ENCODE data around the gene GSX1. TPM values are rescaled to one million over a fixed set of nuclear protein-coding genes. Genes with fewer than 3 reads are reported as not detected.
"Not testable (repeated sequence)": the region's sequence is repeated elsewhere in the genome, so short reads cannot be mapped to it uniquely, and the experiment has no call there.

Gene GSX1
- total and polyA plus RNA-seq, 4 donors = not detected

- TF ChIP-seq, protein P1, sequence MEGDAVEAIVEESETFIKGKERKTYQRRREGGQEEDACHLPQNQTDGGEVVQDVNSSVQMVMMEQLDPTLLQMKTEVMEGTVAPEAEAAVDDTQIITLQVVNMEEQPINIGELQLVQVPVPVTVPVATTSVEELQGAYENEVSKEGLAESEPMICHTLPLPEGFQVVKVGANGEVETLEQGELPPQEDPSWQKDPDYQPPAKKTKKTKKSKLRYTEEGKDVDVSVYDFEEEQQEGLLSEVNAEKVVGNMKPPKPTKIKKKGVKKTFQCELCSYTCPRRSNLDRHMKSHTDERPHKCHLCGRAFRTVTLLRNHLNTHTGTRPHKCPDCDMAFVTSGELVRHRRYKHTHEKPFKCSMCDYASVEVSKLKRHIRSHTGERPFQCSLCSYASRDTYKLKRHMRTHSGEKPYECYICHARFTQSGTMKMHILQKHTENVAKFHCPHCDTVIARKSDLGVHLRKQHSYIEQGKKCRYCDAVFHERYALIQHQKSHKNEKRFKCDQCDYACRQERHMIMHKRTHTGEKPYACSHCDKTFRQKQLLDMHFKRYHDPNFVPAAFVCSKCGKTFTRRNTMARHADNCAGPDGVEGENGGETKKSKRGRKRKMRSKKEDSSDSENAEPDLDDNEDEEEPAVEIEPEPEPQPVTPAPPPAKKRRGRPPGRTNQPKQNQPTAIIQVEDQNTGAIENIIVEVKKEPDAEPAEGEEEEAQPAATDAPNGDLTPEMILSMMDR (IDR thresholded peaks at IDR 0.05; ENCODE audit: low read depth, low read length, missing input control) = no peak
Measured at GRCh38 chr13:27744801-27745200, 47.5 kb upstream of the GSX1 start (continued).

DNA sequence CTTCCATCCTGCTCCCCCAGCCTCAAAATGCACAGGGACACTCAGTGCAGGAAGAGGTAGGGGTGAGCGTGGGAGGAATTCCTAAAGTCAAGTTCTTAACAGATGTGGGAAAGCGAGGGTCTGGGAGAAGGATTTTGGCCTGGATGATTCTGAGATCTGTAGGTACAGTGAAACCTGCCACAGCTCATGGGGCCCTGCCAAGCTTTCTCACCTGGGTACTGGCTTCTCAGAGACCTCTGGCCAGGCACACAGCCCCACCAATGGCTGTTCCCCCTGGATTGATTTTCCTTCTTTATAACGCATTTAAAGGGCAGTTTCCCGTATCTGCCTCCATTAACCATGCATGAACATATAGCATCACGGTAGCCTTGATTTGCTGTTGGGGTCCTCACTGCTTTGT lies 47.0 kb upstream of the GSX1 start:
- no peak overlapping the region for H3K9ac ChIP-seq (ENCODE audit: low read depth in 1 of 2, low read length in 2 of 2)
- DNase-seq (ENCODE audit: low spot score) = no peak
- 91% methylated on average over 5 of the region's 5 CpGs for WGBS
- H3K4me1 ChIP-seq (ENCODE audit: control insufficient read depth in 4 of 4, insufficient read depth in 4 of 4, low read length in 3 of 4) = no peaks in the 10 kb centered on the region
- peaks cover 0 to 4% (median 0%) of the 10 kb centered on the region in 4 donors for H3K27me3 ChIP-seq (ENCODE audit: control insufficient read depth in 4 of 4, insufficient read depth in 4 of 4, low read length in 3 of 4)
- no peak overlapping the region for H3K27ac ChIP-seq (ENCODE audit: low read depth in 1 of 2, low read length in 2 of 2)
- H3K36me3 ChIP-seq (ENCODE audit: control insufficient read depth in 4 of 4, insufficient read depth in 3 of 4, low read depth in 1 of 4, low read length in 3 of 4) = no peaks in the 10 kb centered on the region
- no peak overlapping the region for H3K4me3 ChIP-seq (ENCODE audit: low read depth in 1 of 3, low read length in 3 of 3)
- peaks cover 0 to 3% (median 0%) of the 10 kb centered on the region in 4 donors for H3K9me3 ChIP-seq (ENCODE audit: control insufficient read depth in 4 of 4, low read length in 3 of 4)
- TF ChIP-seq NR2F2 (IDR thresholded peaks at IDR 0.05) (no peak), SP1 (IDR thresholded peaks at IDR 0.05) (no peak), YY1 (IDR thresholded peaks at IDR 0.05) (no peak), ZBTB33 (IDR thresholded peaks at IDR 0.05) (no peak), RXRA (IDR thresholded peaks at IDR 0.05) (no peak), HNF4A (conservative IDR thresholded peaks at IDR 0.05) (no peak), TAF1 (conservative IDR thresholded peaks at IDR 0.05) (no peak), JUND (IDR thresholded peaks at IDR 0.05) (no peak), EGR1 (IDR thresholded peaks at IDR 0.05; ENCODE audit: low read depth in 2 of 2) (no peak), FOXA1 (IDR thresholded peaks at IDR 0.05) (no peak), FOXA2 (IDR thresholded peaks at IDR 0.05) (no peak), ATF3 (IDR thresholded peaks at IDR 0.05) (no peak), GABPA (IDR thresholded peaks at IDR 0.05 in 1 of 2, conservative IDR thresholded peaks at IDR 0.05 in 1 of 2) (no peak)
- TF ChIP-seq, protein P2, sequence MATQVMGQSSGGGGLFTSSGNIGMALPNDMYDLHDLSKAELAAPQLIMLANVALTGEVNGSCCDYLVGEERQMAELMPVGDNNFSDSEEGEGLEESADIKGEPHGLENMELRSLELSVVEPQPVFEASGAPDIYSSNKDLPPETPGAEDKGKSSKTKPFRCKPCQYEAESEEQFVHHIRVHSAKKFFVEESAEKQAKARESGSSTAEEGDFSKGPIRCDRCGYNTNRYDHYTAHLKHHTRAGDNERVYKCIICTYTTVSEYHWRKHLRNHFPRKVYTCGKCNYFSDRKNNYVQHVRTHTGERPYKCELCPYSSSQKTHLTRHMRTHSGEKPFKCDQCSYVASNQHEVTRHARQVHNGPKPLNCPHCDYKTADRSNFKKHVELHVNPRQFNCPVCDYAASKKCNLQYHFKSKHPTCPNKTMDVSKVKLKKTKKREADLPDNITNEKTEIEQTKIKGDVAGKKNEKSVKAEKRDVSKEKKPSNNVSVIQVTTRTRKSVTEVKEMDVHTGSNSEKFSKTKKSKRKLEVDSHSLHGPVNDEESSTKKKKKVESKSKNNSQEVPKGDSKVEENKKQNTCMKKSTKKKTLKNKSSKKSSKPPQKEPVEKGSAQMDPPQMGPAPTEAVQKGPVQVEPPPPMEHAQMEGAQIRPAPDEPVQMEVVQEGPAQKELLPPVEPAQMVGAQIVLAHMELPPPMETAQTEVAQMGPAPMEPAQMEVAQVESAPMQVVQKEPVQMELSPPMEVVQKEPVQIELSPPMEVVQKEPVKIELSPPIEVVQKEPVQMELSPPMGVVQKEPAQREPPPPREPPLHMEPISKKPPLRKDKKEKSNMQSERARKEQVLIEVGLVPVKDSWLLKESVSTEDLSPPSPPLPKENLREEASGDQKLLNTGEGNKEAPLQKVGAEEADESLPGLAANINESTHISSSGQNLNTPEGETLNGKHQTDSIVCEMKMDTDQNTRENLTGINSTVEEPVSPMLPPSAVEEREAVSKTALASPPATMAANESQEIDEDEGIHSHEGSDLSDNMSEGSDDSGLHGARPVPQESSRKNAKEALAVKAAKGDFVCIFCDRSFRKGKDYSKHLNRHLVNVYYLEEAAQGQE (IDR thresholded peaks at IDR 0.05) = no peak
- TF ChIP-seq, protein P1 (IDR thresholded peaks at IDR 0.05; ENCODE audit: low read depth, low read length, missing input control) = no peak
- TF ChIP-seq, protein P3, sequence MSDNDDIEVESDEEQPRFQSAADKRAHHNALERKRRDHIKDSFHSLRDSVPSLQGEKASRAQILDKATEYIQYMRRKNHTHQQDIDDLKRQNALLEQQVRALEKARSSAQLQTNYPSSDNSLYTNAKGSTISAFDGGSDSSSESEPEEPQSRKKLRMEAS (IDR thresholded peaks at IDR 0.05) = no peak

DNA sequence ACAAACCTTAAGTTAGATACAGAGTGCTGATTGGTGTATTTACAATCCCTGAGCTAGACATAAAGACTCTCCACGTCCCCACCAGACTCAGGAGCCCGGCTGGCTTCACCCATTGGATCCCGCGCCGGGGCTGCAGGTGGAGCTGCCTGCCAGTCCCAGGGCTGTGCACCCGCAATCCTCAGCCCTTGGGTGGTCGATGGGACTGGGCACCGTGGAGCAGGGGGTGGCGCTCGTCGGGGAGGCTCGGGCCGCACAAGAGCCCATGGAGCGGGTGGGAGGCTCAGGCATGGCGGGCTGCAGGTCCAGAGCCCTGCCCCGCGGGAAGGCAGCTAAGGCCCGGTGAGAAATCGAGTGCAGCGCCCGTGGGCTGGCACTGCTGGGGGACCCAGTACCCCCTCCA lies 44.1 kb upstream of the GSX1 start:
- not testable (repeated sequence) for DNase-seq (ENCODE audit: low spot score); H3K36me3 ChIP-seq (ENCODE audit: control insufficient read depth in 4 of 4, insufficient read depth in 3 of 4, low read depth in 1 of 4, low read length in 3 of 4); H3K9me3 ChIP-seq (ENCODE audit: control insufficient read depth in 4 of 4, low read length in 3 of 4); H3K4me1 ChIP-seq (ENCODE audit: control insufficient read depth in 4 of 4, insufficient read depth in 4 of 4, low read length in 3 of 4); H3K27me3 ChIP-seq (ENCODE audit: control insufficient read depth in 4 of 4, insufficient read depth in 4 of 4, low read length in 3 of 4); H3K9ac ChIP-seq (ENCODE audit: low read depth in 1 of 2, low read length in 2 of 2); H3K4me3 ChIP-seq (ENCODE audit: low read depth in 1 of 3, low read length in 3 of 3); H3K27ac ChIP-seq (ENCODE audit: low read depth in 1 of 2, low read length in 2 of 2)
- WGBS = 94% methylated on average over 21 of the region's 21 CpGs

Measured in liver (tissue), 9 donors.